Testis (tissue), 3 donors: ENCODE measurements around the gene OGG1. TPM values are rescaled to one million over a fixed set of nuclear protein-coding genes. Genes with fewer than 3 reads are reported as not detected.

Experiments used
- DNase-seq: peaks from one replicate; pipeline ENCODE4 v3.0.0-alpha.2; 2019
- H3K27ac ChIP-seq, 2 donors: fragments of 200-600 bp; sonication (generic); one replicate each; pipeline ENCODE4 v1.5.1; 2019
- H3K27me3 ChIP-seq: fragments of 200-600 bp; sonication (generic); one replicate; pipeline ENCODE4 v1.5.1; 2019
- H3K36me3 ChIP-seq: fragments of 200-600 bp; sonication (generic); one replicate; pipeline ENCODE4 v1.5.1; 2017; ENCODE audit warnings: low read depth; ENCODE audit errors: missing control alignments
- H3K4me1 ChIP-seq: fragments of 200-600 bp; sonication (generic); one replicate; pipeline ENCODE4 v1.5.1; 2019
- H3K4me3 ChIP-seq, 2 donors: fragments of 200-600 bp; sonication (generic); one replicate each; pipeline ENCODE4 v1.5.1; 2017 to 2019
- H3K9me3 ChIP-seq: fragments of 200-600 bp; sonication (generic); one replicate; pipeline ENCODE4 v1.5.1; 2017
- CTCF ChIP-seq, 3 experiments: fragments of 450-650 bp in 2 of 3; fragments of 200-600 bp in 1 of 3; sonication (generic) in 1 of 3; IDR thresholded peaks; one replicate each; pipeline ENCODE4 v1.5.1; 2016 to 2019; ENCODE audit warnings: antibody characterized with exemption in 3 of 3, mild to moderate bottlenecking in 2 of 3, moderate library complexity in 1 of 3
- POLR2A ChIP-seq: fragments of 450-650 bp; IDR thresholded peaks from one replicate; pipeline ENCODE4 v1.6.1; 2017; ENCODE audit warnings: antibody characterized with exemption, mild to moderate bottlenecking, moderate library complexity
- WGBS, 2 donors: methylation state at CpG; one replicate each; pipeline ENCODE4 v1.1.5; 2018; 5-methylcytosine and 5-hydroxymethylcytosine counted together
- intact Hi-C: fragments of 100-400 bp; cut with DNase I; formaldehyde crosslinking; loops from one replicate; pipeline ENCODE4 v1.15.1; 2023; ENCODE audit warnings: low total_unique reads
- polyA plus RNA-seq: library from polyadenylated mRNA; stranded (reverse); fragments of 350-450 nt; fragmentation: Illumina TruSeq; extraction: RNeasy Lipid Tissue Mini Kit (QIAGEN cat#74804); gene quantifications from one replicate; pipeline ENCODE4 v1.2.3, GENCODE V29; 2014; ENCODE audit warnings: low read depth, low replicate concordance; ENCODE audit not compliant: insufficient read depth
- total RNA-seq, 2 donors: library from RNA; depleted of rRNA; stranded (reverse); fragments of >200 nt; gene quantifications; one replicate each; pipeline ENCODE4 v1.2.3, GENCODE V29; 2016

OGG1 gene
- total and polyA plus RNA-seq, 3 donors from 2014 or later: 18.8 to 36.4 (median 30.3) TPM

GRCh38 chr3:9783954-9784353 lies 34.2 kb downstream of the OGG1 start:
- Histone ChIP-seq H3K4me3 (no peak overlapping the region), H3K4me1 (peaks cover 11% of the 10 kb centered on the region), H3K36me3 (no peaks in the 10 kb centered on the region), H3K27me3 (no peaks in the 10 kb centered on the region), H3K9me3 (no peaks in the 10 kb centered on the region), H3K27ac (no peak overlapping the region)
- TF ChIP-seq POLR2A (no peak), CTCF (IDR thresholded peaks at IDR 0.05) (no peak)
- no peak for DNase-seq
- WGBS, 2 donors: 82 to 90% methylated on average over 12 to 14 of the region's 14 CpGs
- intact Hi-C loops: no loop called here

- DNase-seq: no peak
- H3K9me3 ChIP-seq: no peaks in the 10 kb centered on the region
- no peaks in the 10 kb centered on the region for H3K27me3 ChIP-seq
- WGBS, 2 donors: 88 to 93% methylated on average over 4 of the region's 4 CpGs
- no peak overlapping the region for H3K27ac ChIP-seq
- no peak overlapping the region for H3K4me3 ChIP-seq
- intact Hi-C loops: no loop called here
- TF ChIP-seq CTCF (IDR thresholded peaks at IDR 0.05): no peak
- no peak for TF ChIP-seq POLR2A
- no peaks in the 10 kb centered on the region for H3K36me3 ChIP-seq
- peaks cover 6% of the 10 kb centered on the region for H3K4me1 ChIP-seq
Measured at GRCh38 chr3:9784965-9785364, 35.2 kb downstream of the OGG1 start.

GRCh38 chr3:9785602-9786001 lies 35.9 kb downstream of the OGG1 start:
- no peaks in the 10 kb centered on the region for H3K27me3 ChIP-seq
- H3K36me3 ChIP-seq: no peaks in the 10 kb centered on the region
- peaks cover 6% of the 10 kb centered on the region for H3K4me1 ChIP-seq
- no peaks in the 10 kb centered on the region for H3K9me3 ChIP-seq
- intact Hi-C loops: no loop called here
- DNase-seq: peak; percentile 54
- H3K4me3 ChIP-seq: no peak overlapping the region
- H3K27ac ChIP-seq: no peak overlapping the region
- WGBS, 2 donors: 80 to 86% methylated on average over 7 of the region's 7 CpGs
- TF ChIP-seq POLR2A (no peak), CTCF (IDR thresholded peaks at IDR 0.05) (no peak)

GRCh38 chr3:9786209-9786739 lies 36.5 kb downstream of the OGG1 start:
- intact Hi-C loops: no loop called here
- Histone ChIP-seq H3K4me3 (no peak overlapping the region), H3K9me3 (no peaks in the 10 kb centered on the region), H3K27me3 (no peaks in the 10 kb centered on the region), H3K36me3 (no peaks in the 10 kb centered on the region), H3K4me1 (peaks cover 5% of the 10 kb centered on the region), H3K27ac (no peak overlapping the region)
- 85 to 92% methylated on average over 7 of the region's 7 CpGs for WGBS, 2 donors
- no peak for TF ChIP-seq POLR2A
- no peak for TF ChIP-seq CTCF (IDR thresholded peaks at IDR 0.05)
- no peak for DNase-seq
